GM08714 (cell line): ENCODE results near the gene FNDC3B.

Experiments
- H3K4me3 ChIP-seq: fragments of 200-500 bp; sonication (Bioruptor generic); 2 replicates; pipeline ENCODE4 v1.5.1; 2014; ENCODE audit warnings: mild to moderate bottlenecking, low read length, inconsistent platforms
- ZNF274 ChIP-seq: IDR thresholded peaks from 2 replicates; pipeline ENCODE4 v1.6.1; 2012; ENCODE audit warnings: mild to moderate bottlenecking, low read depth, low read length

Gene FNDC3B

GRCh38 chr3:172329070-172329469 is 289.7 kb downstream of the FNDC3B start:
- TF ChIP-seq ZNF274, result no peak
- H3K4me3 ChIP-seq, result no peak overlapping the region

- H3K4me3 ChIP-seq, result no peak overlapping the region
- no peak for TF ChIP-seq ZNF274
Measured at GRCh38 chr3:172330413-172330812, 291.0 kb downstream of the FNDC3B start.

- TF ChIP-seq ZNF274, result no peak
- no peak overlapping the region for H3K4me3 ChIP-seq
Measured at GRCh38 chr3:172332256-172333041, 293.1 kb downstream of the FNDC3B start.

GRCh38 chr3:172333042-172333377 is 293.6 kb downstream of the FNDC3B start:
- TF ChIP-seq ZNF274, result no peak
- no peak overlapping the region for H3K4me3 ChIP-seq

GRCh38 chr3:172333692-172334457 is 294.5 kb downstream of the FNDC3B start:
- no peak overlapping the region for H3K4me3 ChIP-seq
- no peak for TF ChIP-seq ZNF274

GRCh38 chr3:172334671-172335207 is 295.4 kb downstream of the FNDC3B start:
- no peak overlapping the region for H3K4me3 ChIP-seq
- no peak for TF ChIP-seq ZNF274

GRCh38 chr3:172339892-172340291 is 300.5 kb downstream of the FNDC3B start:
- no peak overlapping the region for H3K4me3 ChIP-seq
- no peak for TF ChIP-seq ZNF274

- TF ChIP-seq ZNF274, result no peak
- H3K4me3 ChIP-seq, result no peak overlapping the region
Measured at GRCh38 chr3:172340583-172340982, 301.2 kb downstream of the FNDC3B start.

- no peak for TF ChIP-seq ZNF274
- H3K4me3 ChIP-seq, result no peak overlapping the region
Measured at GRCh38 chr3:172341482-172342059, 302.2 kb downstream of the FNDC3B start.

- TF ChIP-seq ZNF274, result no peak
- no peak overlapping the region for H3K4me3 ChIP-seq
Measured at GRCh38 chr3:172342097-172342659, 302.8 kb downstream of the FNDC3B start.

GRCh38 chr3:172343117-172343516 is 303.7 kb downstream of the FNDC3B start:
- no peak overlapping the region for H3K4me3 ChIP-seq
- no peak for TF ChIP-seq ZNF274

GRCh38 chr3:172343979-172344378 is 304.6 kb downstream of the FNDC3B start:
- TF ChIP-seq ZNF274, result no peak
- no peak overlapping the region for H3K4me3 ChIP-seq

GRCh38 chr3:172346161-172346560 is 306.8 kb downstream of the FNDC3B start:
- H3K4me3 ChIP-seq, result no peak overlapping the region
- no peak for TF ChIP-seq ZNF274

GRCh38 chr3:172347895-172348679 is 308.7 kb downstream of the FNDC3B start:
- TF ChIP-seq ZNF274, result no peak
- no peak overlapping the region for H3K4me3 ChIP-seq
